Keratinocyte (primary cell): ENCODE measurements around the gene OSTF1. TPM values are rescaled to one million over a fixed set of nuclear protein-coding genes. Genes with fewer than 3 reads are reported as not detected.

Experiments
- DNase-seq: peaks from one replicate; pipeline ENCODE4 v3.0.0-alpha.2; 2011; ENCODE audit warnings: low read depth, missing footprints, low spot score
- FAIRE-seq: peaks from 2 replicates; lab custom pipeline; 2011; peaks lifted over from hg19 to GRCh38; lab: Jason Lieb, UNC
- H2AFZ ChIP-seq: 2 replicates; pipeline ENCODE4 v1.6.0; 2012; ENCODE audit warnings: low read length, control low read depth, inconsistent platforms; ENCODE audit not compliant: control insufficient read depth
- H3K27ac ChIP-seq: 2 replicates; pipeline ENCODE4 v1.5.1; 2011; ENCODE audit warnings: low read length; ENCODE audit not compliant: control insufficient read depth, insufficient read depth
- H3K27me3 ChIP-seq: 3 replicates; pipeline ENCODE4 v1.6.0; 2011; ENCODE audit warnings: low read length; ENCODE audit not compliant: control insufficient read depth, insufficient read depth; ENCODE audit errors: extremely low read depth
- H3K36me3 ChIP-seq, 2 experiments: 2 replicates in 1 of 2; 3 replicates in 1 of 2; pipeline ENCODE4 v1.5.1; 2011; ENCODE audit warnings: low read length in 2 of 2, mild to moderate bottlenecking in 1 of 2; ENCODE audit not compliant: control insufficient read depth in 2 of 2, insufficient read depth in 2 of 2; ENCODE audit errors: extremely low read depth in 1 of 2
- H3K4me1 ChIP-seq: 3 replicates; pipeline ENCODE4 v1.5.1; 2011; ENCODE audit warnings: low read length; ENCODE audit not compliant: control insufficient read depth, insufficient read depth; ENCODE audit errors: extremely low read depth
- H3K4me2 ChIP-seq: 3 replicates; pipeline ENCODE4 v1.6.0; 2011; ENCODE audit warnings: low read depth, low read length; ENCODE audit not compliant: control insufficient read depth, insufficient read depth; ENCODE audit errors: extremely low read depth
- H3K4me3 ChIP-seq, 3 experiments: fragments of 200-600 bp in 1 of 3; sonication (generic) in 1 of 3; 2 replicates in 2 of 3; 3 replicates in 1 of 3; pipeline ENCODE4 v1.5.1; 2011 to 2016; ENCODE audit warnings: low read length in 3 of 3, mild to moderate bottlenecking in 3 of 3, control low read depth in 2 of 3, inconsistent platforms in 1 of 3, low read depth in 1 of 3, mixed read lengths in 1 of 3, mixed run types in 1 of 3, moderate library complexity in 1 of 3; ENCODE audit not compliant: control insufficient read depth in 2 of 3, insufficient read depth in 2 of 3; ENCODE audit errors: extremely low read depth in 1 of 3
- H3K79me2 ChIP-seq: 2 replicates; pipeline ENCODE4 v1.6.0; 2012; ENCODE audit warnings: low read length; ENCODE audit not compliant: control insufficient read depth, insufficient read depth
- H3K9ac ChIP-seq: 3 replicates; pipeline ENCODE4 v1.6.0; 2011; ENCODE audit warnings: low read length; ENCODE audit not compliant: control insufficient read depth, insufficient read depth; ENCODE audit errors: extremely low read depth
- H3K9me1 ChIP-seq: 3 replicates; pipeline ENCODE4 v1.6.0; 2011; ENCODE audit warnings: low read length; ENCODE audit not compliant: control insufficient read depth, insufficient read depth; ENCODE audit errors: extremely low read depth
- H3K9me3 ChIP-seq: 2 replicates; pipeline ENCODE4 v1.5.1; 2012; ENCODE audit warnings: low read depth, low read length; ENCODE audit not compliant: control insufficient read depth
- H4K20me1 ChIP-seq: 3 replicates; pipeline ENCODE4 v1.6.0; 2011; ENCODE audit warnings: low read length; ENCODE audit not compliant: control insufficient read depth, insufficient read depth; ENCODE audit errors: extremely low read depth
- CTCF ChIP-seq, 3 experiments: IDR thresholded peaks in 1 of 3; conservative IDR thresholded peaks in 1 of 3; optimal IDR thresholded peaks in 1 of 3; 2 replicates in 2 of 3; 3 replicates in 1 of 3; pipeline versions ENCODE3 to v1.5.1; 2011; ENCODE audit warnings: low read length in 3 of 3, mild to moderate bottlenecking in 3 of 3, moderate library complexity in 2 of 3, control low read depth in 1 of 3, inconsistent platforms in 1 of 3; ENCODE audit not compliant: insufficient read depth in 2 of 3; ENCODE audit errors: extremely low read depth in 1 of 3
- EZH2 ChIP-seq: IDR thresholded peaks from one replicate; pipeline ENCODE4 v1.6.1; 2012; ENCODE audit warnings: inconsistent platforms, mild to moderate bottlenecking, low read length, moderate library complexity
- dilution Hi-C: fragments of 300-500 bp; cut with MboI; formaldehyde crosslinking; loops from one replicate; pipeline ENCODE4 v1.7.0; 2020; ENCODE audit warnings: low sequenced_read_pairs; ENCODE audit not compliant: extremely low pct_ligation_motif_present
- polyA plus RNA-seq, 5 experiments: library from polyadenylated mRNA; depleted of rRNA in 3 of 5; stranded (reverse) in 3 of 5; stranded (forward) in 1 of 5; unstranded in 1 of 5; fragments of >200 nt; gene quantifications; 1 replicate in 1 of 5; 2 replicates in 3 of 5; 3 replicates in 1 of 5; pipeline versions ENCODE4 v1.2.1 to v1.2.3, GENCODE V29; 2011 to 2012; ENCODE audit warnings: missing spikeins in 2 of 5, low read depth in 1 of 5, low replicate concordance in 1 of 5

Gene OSTF1
- polyA plus RNA-seq, 1 donor (not counting 4 experiments of a cell fraction or from before 2014, with no cell fraction given) = 39.2 TPM

GRCh38 chr9:75123696-75124095 is 35.4 kb downstream of the OSTF1 start:
- Histone ChIP-seq H3K36me3 (peaks cover 0 to 13% of the 10 kb centered on the region in 2 experiments), H3K4me1 (no peaks in the 10 kb centered on the region), H3K79me2 (peaks cover 19% of the 10 kb centered on the region), H3K27me3 (no peaks in the 10 kb centered on the region), H3K4me3 (no peak overlapping the region), H3K9me1 (no peaks in the 10 kb centered on the region), H3K4me2 (no peak overlapping the region), H3K9ac (no peak overlapping the region), H3K9me3 (no peaks in the 10 kb centered on the region), H3K27ac (no peak overlapping the region), H4K20me1 (no peaks in the 10 kb centered on the region), H2AFZ (no peak overlapping the region)
- dilution Hi-C loops = no loop called here
- DNase-seq = no peak
- no peak for FAIRE-seq
- no peak for TF ChIP-seq CTCF (optimal IDR thresholded peaks at IDR 0.05 in 1 of 3, IDR thresholded peaks at IDR 0.05 in 1 of 3, conservative IDR thresholded peaks at IDR 0.05 in 1 of 3; ENCODE audit: extremely low read depth in 1 of 3, insufficient read depth in 2 of 3, low read length in 3 of 3)
- TF ChIP-seq EZH2 = no peak

GRCh38 chr9:75128535-75128934 is 40.2 kb downstream of the OSTF1 start:
- no peak for FAIRE-seq
- peaks cover 4 to 10% of the 10 kb centered on the region in 2 experiments for H3K36me3 ChIP-seq

More at GRCh38 chr9:75128535-75128934, 40.2 kb downstream of the OSTF1 start:
- H3K4me1 ChIP-seq = no peaks in the 10 kb centered on the region
- H3K4me2 ChIP-seq = no peak overlapping the region
- no peak overlapping the region for H3K4me3 ChIP-seq
- no peaks in the 10 kb centered on the region for H3K9me1 ChIP-seq
- dilution Hi-C loops = no loop called here
- H3K27me3 ChIP-seq = no peaks in the 10 kb centered on the region
- TF ChIP-seq EZH2 = no peak
- TF ChIP-seq CTCF (optimal IDR thresholded peaks at IDR 0.05 in 1 of 3, IDR thresholded peaks at IDR 0.05 in 1 of 3, conservative IDR thresholded peaks at IDR 0.05 in 1 of 3; ENCODE audit: extremely low read depth in 1 of 3, insufficient read depth in 2 of 3, low read length in 3 of 3) = no peak
- H4K20me1 ChIP-seq = no peaks in the 10 kb centered on the region
- H3K9ac ChIP-seq = no peak overlapping the region
- DNase-seq = no peak
- no peak overlapping the region for H3K27ac ChIP-seq
- H3K9me3 ChIP-seq = no peaks in the 10 kb centered on the region
- no peak overlapping the region for H2AFZ ChIP-seq
- peaks cover 7% of the 10 kb centered on the region for H3K79me2 ChIP-seq
